DND-41 (cell line): Measurements from ENCODE around the gene OASL.

ENCODE experiments used
- ATAC-seq: fragments of 200-7000 bp; cut with Tn5 transposase; 3 replicates; pipeline ENCODE4 v1.9.1; 2021; ENCODE audit warnings: low read depth; ENCODE audit not compliant: insufficient read depth
- DNase-seq: peaks from one replicate; pipeline ENCODE4 v3.0.0-alpha.2; 2020
- H2AFZ ChIP-seq: 2 replicates; pipeline ENCODE4 v1.6.0; 2012; ENCODE audit warnings: low read depth, low read length
- H3K27ac ChIP-seq: 2 replicates; pipeline ENCODE4 v1.5.1; 2012; ENCODE audit warnings: low read length, inconsistent platforms
- H3K27me3 ChIP-seq: fragments of 200-600 bp; sonication (generic); 2 replicates; pipeline ENCODE4 v1.6.0; 2012; ENCODE audit warnings: low read length, mild to moderate bottlenecking, inconsistent platforms; ENCODE audit not compliant: insufficient read depth, poor library complexity
- H3K36me3 ChIP-seq: 2 replicates; pipeline ENCODE4 v1.5.1; 2012; ENCODE audit warnings: low read length, inconsistent platforms; ENCODE audit not compliant: insufficient read depth
- H3K4me1 ChIP-seq: 2 replicates; pipeline ENCODE4 v1.5.1; 2012; ENCODE audit warnings: mild to moderate bottlenecking, low read length; ENCODE audit not compliant: insufficient read depth
- H3K4me2 ChIP-seq: 2 replicates; pipeline ENCODE4 v1.6.0; 2012; ENCODE audit warnings: mild to moderate bottlenecking, moderate library complexity, low read length, inconsistent platforms; ENCODE audit not compliant: insufficient read depth
- H3K4me3 ChIP-seq, 2 experiments: fragments of 200-600 bp in 1 of 2; shearing (Covaris generic) in 1 of 2; 2 replicates each; pipeline ENCODE4 v1.5.1; 2012 to 2016; ENCODE audit warnings: inconsistent platforms in 2 of 2, low read length in 2 of 2, mild to moderate bottlenecking in 2 of 2, low read depth in 1 of 2, moderate library complexity in 1 of 2
- H3K79me2 ChIP-seq: 2 replicates; pipeline ENCODE4 v1.6.0; 2012; ENCODE audit warnings: low read length, inconsistent platforms; ENCODE audit not compliant: insufficient read depth
- H3K9ac ChIP-seq: 2 replicates; pipeline ENCODE4 v1.6.0; 2012; ENCODE audit warnings: low read depth, mild to moderate bottlenecking, inconsistent platforms, low read length, moderate library complexity
- H3K9me3 ChIP-seq: 2 replicates; pipeline ENCODE4 v1.5.1; 2012; ENCODE audit warnings: low read length, moderate library complexity, mild to moderate bottlenecking, inconsistent platforms; ENCODE audit not compliant: insufficient read depth, severe bottlenecking
- H4K20me1 ChIP-seq: 2 replicates; pipeline ENCODE4 v1.6.0; 2012; ENCODE audit warnings: low read length; ENCODE audit not compliant: insufficient read depth
- CTCF ChIP-seq: IDR thresholded peaks from 2 replicates; pipeline ENCODE4 v1.5.1; 2012; ENCODE audit warnings: borderline replicate concordance, low read length, moderate library complexity, mild to moderate bottlenecking; ENCODE audit not compliant: poor library complexity, severe bottlenecking; ENCODE audit errors: extremely low read depth
- EZH2 ChIP-seq: IDR thresholded peaks from 3 replicates; pipeline ENCODE4 v1.6.1; 2012; ENCODE audit warnings: borderline replicate concordance, low read depth, mild to moderate bottlenecking, moderate library complexity, low read length, inconsistent platforms; ENCODE audit not compliant: severe bottlenecking

OASL gene

GRCh38 chr12:121015825-121016766, 22.9 kb downstream of the OASL start, which contains the start of gene C12orf43:
Gene C12orf43, minus strand, starts transcription at chr12:121016487. Its CDS starts 13 bp downstream, at chr12:121016474.
- peak within 1 kb of the TSS; percentile 70 to 85 for H3K4me3 ChIP-seq
- H3K9me3 ChIP-seq, result no peaks in the 10 kb centered on the region
- DNase-seq (peak; percentile 94), ATAC-seq (peak; percentile 97)
- TF ChIP-seq CTCF (no peak), EZH2 (no peak)
- H3K9ac ChIP-seq, result peak within 1 kb of the TSS; percentile 63
- H3K36me3 ChIP-seq, result peaks cover 16% of the 10 kb centered on the region; the same call in 1 of the 2 replicates
- H3K79me2 ChIP-seq, result peaks cover 21% of the 10 kb centered on the region
- no peaks in the 10 kb centered on the region for H3K27me3 ChIP-seq
- H3K27ac ChIP-seq, result peak within 1 kb of the TSS; percentile 74
- peaks cover 18% of the 10 kb centered on the region for H3K4me1 ChIP-seq
- H2AFZ ChIP-seq, result peak within 1 kb of the TSS; percentile 89
- H3K4me2 ChIP-seq, result peak within 1 kb of the TSS; percentile 94
- H4K20me1 ChIP-seq, result no peaks in the 10 kb centered on the region

GRCh38 chr12:121013715-121014114, 25.3 kb downstream of the OASL start:
- Histone ChIP-seq H3K27me3 (no peaks in the 10 kb centered on the region), H3K4me2 (no peak overlapping the region), H2AFZ (no peak overlapping the region), H3K27ac (no peak overlapping the region), H3K4me1 (peaks cover 18% of the 10 kb centered on the region), H4K20me1 (no peaks in the 10 kb centered on the region), H3K36me3 (peaks cover 38% of the 10 kb centered on the region), H3K9me3 (no peaks in the 10 kb centered on the region), H3K79me2 (peaks cover 21% of the 10 kb centered on the region), H3K9ac (no peak overlapping the region), H3K4me3 (no peak overlapping the region)
- DNase-seq (no peak), ATAC-seq (no peak)
- no peak for TF ChIP-seq EZH2
- TF ChIP-seq CTCF, result peak; percentile 31

- H3K27ac ChIP-seq, result no peak overlapping the region
- no peaks in the 10 kb centered on the region for H3K27me3 ChIP-seq
- TF ChIP-seq EZH2 (no peak), CTCF (no peak)
- no peak for ATAC-seq
- H4K20me1 ChIP-seq, result no peaks in the 10 kb centered on the region
- peaks cover 18% of the 10 kb centered on the region for H3K4me1 ChIP-seq
- peaks cover 52% of the 10 kb centered on the region for H3K36me3 ChIP-seq
- no peak overlapping the region for H3K4me3 ChIP-seq
- no peaks in the 10 kb centered on the region for H3K9me3 ChIP-seq
- peaks cover 21% of the 10 kb centered on the region for H3K79me2 ChIP-seq
- H2AFZ ChIP-seq, result no peak overlapping the region
- H3K4me2 ChIP-seq, result no peak overlapping the region
- DNase-seq, result no peak
- H3K9ac ChIP-seq, result no peak overlapping the region
Measured at GRCh38 chr12:121011820-121012219, 27.2 kb downstream of the OASL start.
